Measurements from ENCODE around the gene SCN1B.

SCN1B gene

GRCh38 chr19:35063940-35064818 is 33.9 kb downstream of the SCN1B start:
- DNase-seq (ENCODE audit: low read depth): peak; percentile 77
- H3K4me3 ChIP-seq (ENCODE audit: control insufficient read depth, low read depth, low read length): no peak overlapping the region
- TF ChIP-seq CTCF (conservative IDR thresholded peaks at IDR 0.05; ENCODE audit: control insufficient read depth, insufficient read depth, low read depth, low read length): no peak

- TF ChIP-seq CTCF (conservative IDR thresholded peaks at IDR 0.05; ENCODE audit: control insufficient read depth, insufficient read depth, low read depth, low read length): no peak
- H3K4me3 ChIP-seq (ENCODE audit: control insufficient read depth, low read depth, low read length): no peak overlapping the region
- DNase-seq (ENCODE audit: low read depth): no peak
Observed at GRCh38 chr19:35065574-35065973, 35.3 kb downstream of the SCN1B start.

GRCh38 chr19:35066121-35066520 is 35.9 kb downstream of the SCN1B start:
- no peak overlapping the region for H3K4me3 ChIP-seq (ENCODE audit: control insufficient read depth, low read depth, low read length)
- no peak for DNase-seq (ENCODE audit: low read depth)
- no peak for TF ChIP-seq CTCF (conservative IDR thresholded peaks at IDR 0.05; ENCODE audit: control insufficient read depth, insufficient read depth, low read depth, low read length)

GRCh38 chr19:35066691-35067563 is 36.7 kb downstream of the SCN1B start:
- peak; percentile 88 for TF ChIP-seq CTCF (conservative IDR thresholded peaks at IDR 0.05; ENCODE audit: control insufficient read depth, insufficient read depth, low read depth, low read length)
- DNase-seq (ENCODE audit: low read depth): peak; percentile 79
- no peak overlapping the region for H3K4me3 ChIP-seq (ENCODE audit: control insufficient read depth, low read depth, low read length)

- no peak for DNase-seq (ENCODE audit: low read depth)
- TF ChIP-seq CTCF (conservative IDR thresholded peaks at IDR 0.05; ENCODE audit: control insufficient read depth, insufficient read depth, low read depth, low read length): no peak
- H3K4me3 ChIP-seq (ENCODE audit: control insufficient read depth, low read depth, low read length): no peak overlapping the region
Observed at GRCh38 chr19:35068941-35069634, 38.8 kb downstream of the SCN1B start.

- DNase-seq (ENCODE audit: low read depth): no peak
- no peak for TF ChIP-seq CTCF (conservative IDR thresholded peaks at IDR 0.05; ENCODE audit: control insufficient read depth, insufficient read depth, low read depth, low read length)
Observed at GRCh38 chr19:35069696-35070095, 39.4 kb downstream of the SCN1B start.

More at GRCh38 chr19:35069696-35070095, 39.4 kb downstream of the SCN1B start:
- H3K4me3 ChIP-seq (ENCODE audit: control insufficient read depth, low read depth, low read length): no peak overlapping the region
